Renal cortical epithelial cell (primary cell): ENCODE measurements around the gene BPIFA2. TPM values are rescaled to one million over a fixed set of nuclear protein-coding genes. Genes with fewer than 3 reads are reported as not detected.
A peak's percentile ranks its signal among the peaks of the same experiment; 100 is the strongest.

Experiments
- DNase-seq: peaks from one replicate; pipeline ENCODE4 v3.0.0-alpha.2; 2011; ENCODE audit warnings: low read depth
- total RNA-seq: library from RNA; depleted of rRNA; stranded (reverse); fragments of >200 nt; gene quantifications from 2 replicates; pipeline ENCODE4 v1.2.3, GENCODE V29; 2014

The BPIFA2 gene
- total RNA-seq, 1 donor from 2014 or later, result not detected

DNA sequence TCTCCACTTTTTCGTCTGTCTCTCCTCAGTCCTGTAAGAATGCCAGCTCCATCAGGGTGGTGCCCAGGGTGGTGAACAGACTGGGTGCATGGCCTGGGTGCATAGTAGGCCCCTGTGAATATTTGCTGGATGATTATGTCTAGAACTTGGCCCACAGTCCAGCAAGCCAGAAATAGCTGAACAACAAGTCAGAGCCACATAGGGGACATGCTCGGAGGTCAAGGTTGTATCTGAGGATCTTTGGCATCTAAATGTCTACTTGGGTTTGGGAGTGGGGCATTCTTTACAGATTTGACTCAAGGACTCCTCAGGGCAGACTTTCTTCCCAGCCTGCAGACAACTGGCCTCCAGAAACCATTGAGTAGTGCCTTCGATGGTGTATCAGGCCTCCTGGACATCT lies 31.1 kb downstream of the BPIFA2 start:
- DNase-seq, result no peak

DNA sequence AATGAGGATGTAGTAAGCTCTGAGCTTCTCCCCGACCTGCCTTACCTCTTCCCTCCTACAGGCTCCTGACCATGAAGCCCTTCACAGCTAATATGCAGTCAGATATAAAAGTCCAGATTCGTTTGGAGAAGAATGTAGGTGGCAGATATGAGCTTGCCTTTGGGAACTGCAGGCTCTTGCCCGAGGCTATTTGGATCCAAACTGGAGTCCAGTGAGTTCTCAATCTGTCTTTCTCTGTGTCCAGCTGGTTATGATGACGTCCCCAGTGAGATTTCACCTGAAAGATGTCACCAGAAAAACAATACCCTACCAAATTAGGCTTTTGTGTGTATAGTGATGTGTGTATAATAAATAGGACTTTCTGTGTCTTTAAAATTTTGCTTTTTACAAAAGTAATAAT lies 34.5 kb downstream of the BPIFA2 start:
- no peak for DNase-seq

DNA sequence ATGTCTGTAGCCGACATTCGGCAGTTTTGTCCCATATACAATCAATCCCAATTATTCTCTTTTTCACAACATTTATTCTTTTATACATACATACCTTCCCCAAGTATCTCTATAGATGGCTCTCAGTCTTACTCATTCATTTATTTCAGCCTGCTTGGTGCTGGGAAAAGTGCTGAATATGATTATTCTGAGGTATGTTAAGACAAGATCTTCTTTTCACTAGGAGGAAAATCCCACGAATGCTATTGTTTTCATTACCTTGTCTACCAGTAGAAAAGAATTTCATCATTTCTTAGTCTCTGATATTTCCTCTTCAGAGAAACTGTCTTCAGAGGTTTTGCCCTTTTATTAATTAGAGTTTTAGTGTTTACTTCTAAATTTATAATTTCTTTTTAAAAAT lies 35.5 kb downstream of the BPIFA2 start:
- DNase-seq, result no peak

DNA sequence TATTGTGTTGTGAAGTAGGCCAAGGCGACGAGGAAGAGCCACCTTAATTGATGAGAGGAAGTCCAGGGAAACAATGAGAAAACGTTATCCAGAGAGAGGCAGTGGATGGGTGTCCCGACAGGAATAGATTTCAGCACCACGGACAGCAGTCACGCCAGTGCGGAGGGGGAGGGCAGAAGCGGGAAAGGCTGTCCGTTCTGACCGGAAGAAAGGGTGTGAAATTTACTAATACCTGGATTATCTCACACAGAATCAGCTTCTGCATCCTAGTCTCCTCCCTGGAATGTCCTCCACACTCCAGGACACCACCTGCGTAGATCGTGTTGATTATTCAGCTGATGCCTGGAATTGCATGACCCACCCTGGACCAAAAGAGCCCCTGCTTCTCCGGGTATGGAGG lies 41.8 kb downstream of the BPIFA2 start:
- peak; percentile 38 for DNase-seq

DNA sequence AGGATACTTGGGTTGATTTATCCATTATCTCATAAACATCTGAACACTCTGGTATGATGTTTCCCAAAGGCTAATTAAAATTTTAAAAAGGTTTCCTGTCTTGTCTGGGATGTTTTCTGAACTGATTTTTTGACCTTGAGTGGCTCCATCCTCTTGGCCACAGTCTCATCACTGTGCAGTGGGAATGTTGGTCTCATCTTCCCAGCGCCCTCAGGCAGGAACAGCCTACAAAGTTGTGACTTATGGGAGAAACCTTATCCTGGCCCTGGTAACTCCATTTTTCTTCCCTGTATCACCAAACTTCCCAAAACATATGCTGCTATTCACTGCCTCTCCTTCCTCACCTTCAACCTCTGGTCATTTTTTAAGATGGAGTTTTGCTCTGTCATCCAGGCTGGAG lies 42.4 kb downstream of the BPIFA2 start:
- no peak for DNase-seq

DNA sequence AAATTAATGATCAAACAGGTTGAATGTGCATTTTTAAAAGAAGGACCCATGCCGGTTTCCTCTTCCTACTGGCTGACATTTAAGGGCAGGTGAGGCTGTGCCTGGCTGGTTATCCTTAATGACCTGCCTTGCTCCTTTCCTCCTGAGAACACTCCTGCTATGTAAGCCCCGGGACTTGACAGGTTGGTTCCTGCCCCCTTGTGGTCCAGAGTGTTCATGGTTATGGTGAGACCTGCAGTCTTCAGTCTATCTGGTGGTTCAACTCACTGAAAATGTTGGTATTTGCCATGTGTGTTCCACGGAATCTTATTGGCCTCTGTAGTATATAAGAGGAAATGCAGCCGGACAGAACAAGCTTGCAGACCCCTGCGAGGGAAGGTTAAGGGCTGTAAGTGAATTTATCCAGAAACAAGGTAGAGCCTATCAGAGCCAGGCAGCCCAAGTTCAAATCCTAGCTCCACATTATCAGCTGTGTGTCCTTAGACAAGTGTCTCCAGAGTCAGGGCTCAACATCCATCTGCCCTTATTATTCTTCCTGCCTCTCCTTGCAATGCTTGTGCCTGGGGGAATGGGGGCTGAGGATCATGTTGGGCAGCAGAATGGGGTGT lies 44.0 kb downstream of the BPIFA2 start:
- peak; percentile 56 for DNase-seq

DNA sequence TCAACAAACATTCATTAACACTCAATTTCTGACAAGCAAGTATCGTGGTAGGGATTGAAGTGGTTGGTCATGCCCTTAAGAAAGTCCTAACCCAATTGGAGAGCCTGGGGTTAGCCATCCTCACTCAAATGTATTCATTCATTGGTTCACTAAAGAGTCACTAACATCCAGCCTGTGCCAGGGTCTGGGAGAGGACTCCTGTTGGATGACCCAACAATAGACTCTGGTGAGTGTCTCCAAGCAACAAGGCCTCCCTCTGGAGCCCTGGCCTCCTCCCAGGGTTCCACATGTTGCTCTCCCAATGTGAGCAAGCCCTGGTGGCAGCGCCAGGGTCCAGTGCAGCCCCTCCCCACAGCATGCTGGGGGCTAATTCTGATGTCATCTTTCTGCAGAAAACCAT lies 49.1 kb downstream of the BPIFA2 start, which contains the start of gene BPIFA3:
BPIFA3 (plus strand) TSS at position 301 of the 400 bp plus-strand sequence. CDS start 185 bp downstream, outside the sequence.
- DNase-seq, result no peak

DNA sequence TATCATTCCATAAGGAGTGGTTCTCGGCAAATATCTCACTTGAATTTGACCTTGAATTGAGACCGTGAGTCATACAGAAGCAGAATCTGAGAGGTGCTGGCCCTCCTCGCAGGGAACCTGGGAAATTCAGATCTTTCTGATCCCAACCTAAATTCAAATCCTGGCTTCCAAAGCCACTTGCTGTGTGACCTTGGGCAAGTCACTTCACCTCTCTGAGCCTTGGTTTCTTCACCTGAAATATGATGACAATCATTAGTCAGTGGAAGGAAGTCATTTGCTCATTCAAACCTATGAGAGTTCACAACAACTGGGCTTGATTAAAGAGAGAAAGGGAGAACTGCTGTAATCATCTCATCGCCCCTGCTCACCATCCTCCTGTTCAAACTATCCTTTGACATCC lies 56.4 kb downstream of the BPIFA2 start:
- DNase-seq, result no peak

DNA sequence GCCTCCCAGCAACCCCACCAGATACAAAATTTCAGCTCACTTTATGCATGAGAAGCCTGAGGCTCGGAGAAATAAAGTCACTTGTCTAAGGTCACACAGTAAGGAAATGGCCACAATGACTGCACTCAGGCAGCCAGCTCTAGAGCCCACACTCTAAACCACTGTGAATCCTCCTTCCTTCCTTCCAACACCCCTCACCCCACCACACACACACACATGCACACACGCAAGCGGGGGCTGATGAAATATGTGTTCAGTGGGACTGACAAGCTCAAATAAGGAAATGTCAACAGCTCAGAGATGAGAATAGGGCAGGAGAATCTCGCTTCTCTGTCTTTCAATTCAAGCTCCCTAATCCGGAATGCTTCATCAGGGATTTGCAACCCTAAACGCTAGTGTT lies 61.9 kb downstream of the BPIFA2 start:
- no peak for DNase-seq

Other genes with a start within 250 kb of the BPIFA2 start
- not detected in 2 replicates for gene SUN5, start 163.7 kb upstream of the BPIFA2 start, total RNA-seq
- not detected in 2 replicates for gene BPIFB2, start 160.5 kb upstream of the BPIFA2 start, total RNA-seq
- gene BPIFB6, start 136.5 kb upstream of the BPIFA2 start, total RNA-seq, result not detected in 2 replicates
- not detected in 2 replicates for gene BPIFB3, start 114.3 kb upstream of the BPIFA2 start, total RNA-seq
- not detected in 2 replicates for gene BPIFB4, start 88.5 kb upstream of the BPIFA2 start, total RNA-seq
- not detected in 2 replicates for gene BPIFA3, start 49.2 kb downstream of the BPIFA2 start, total RNA-seq
- gene BPIFA1, start 67.8 kb downstream of the BPIFA2 start, total RNA-seq, result not detected in 2 replicates
- gene BPIFB1, start 115.1 kb downstream of the BPIFA2 start, total RNA-seq, result not detected in 2 replicates
- gene CDK5RAP1, start 233.4 kb downstream of the BPIFA2 start, total RNA-seq, result 24.4 and 41.7 TPM in 2 replicates